H54 (cell line): ENCODE data around the gene ADGRG1.
A peak's percentile ranks its signal among the peaks of the same experiment; 100 is the strongest.

Experiments
- DNase-seq: peaks from one replicate; pipeline ENCODE4 v3.0.0; 2011; ENCODE audit warnings: low spot score, mixed read lengths; ENCODE audit not compliant: insufficient read length
- FAIRE-seq: peaks from 3 replicates; lab custom pipeline; 2011; peaks lifted over from hg19 to GRCh38; lab: Jason Lieb, UNC
- POLR2A ChIP-seq: IDR thresholded peaks from 2 replicates; pipeline ENCODE4 v1.6.1; 2011; ENCODE audit warnings: low read depth, mild to moderate bottlenecking, low read length

The ADGRG1 gene

GRCh38 chr16:57621521-57622271 is 6.7 kb upstream of the ADGRG1 start:
- no peak for TF ChIP-seq POLR2A
- no peak for DNase-seq
- no peak for FAIRE-seq

GRCh38 chr16:57622361-57623250 is 5.8 kb upstream of the ADGRG1 start:
- no peak for DNase-seq
- no peak for TF ChIP-seq POLR2A
- no peak for FAIRE-seq

GRCh38 chr16:57623251-57624043 is 5.0 kb upstream of the ADGRG1 start:
- no peak for DNase-seq
- TF ChIP-seq POLR2A = no peak
- no peak for FAIRE-seq

- no peak for FAIRE-seq
- TF ChIP-seq POLR2A = no peak
- DNase-seq = no peak
Measured at GRCh38 chr16:57624044-57624688, 4.3 kb upstream of the ADGRG1 start.

- DNase-seq (no peak), FAIRE-seq (no peak)
- no peak for TF ChIP-seq POLR2A
Measured at GRCh38 chr16:57624806-57625500, 3.5 kb upstream of the ADGRG1 start.

GRCh38 chr16:57626420-57627170 is 1.8 kb upstream of the ADGRG1 start:
- FAIRE-seq (no peak), DNase-seq (no peak)
- no peak for TF ChIP-seq POLR2A

GRCh38 chr16:57627184-57627871 is 1.1 kb upstream of the ADGRG1 start:
- FAIRE-seq = peak; percentile 81
- DNase-seq = peak; percentile 79
- TF ChIP-seq POLR2A = no peak

- FAIRE-seq = no peak
- no peak for DNase-seq
- no peak for TF ChIP-seq POLR2A
Measured at GRCh38 chr16:57628783-57629293, 408 bp downstream of the ADGRG1 start.

- TF ChIP-seq POLR2A = no peak
- no peak for DNase-seq
- no peak for FAIRE-seq
Measured at GRCh38 chr16:57629516-57630406, 1.3 kb downstream of the ADGRG1 start.

- DNase-seq (no peak), FAIRE-seq (no peak)
- no peak for TF ChIP-seq POLR2A
Measured at GRCh38 chr16:57630407-57630797, 2.0 kb downstream of the ADGRG1 start.
